CD4-positive, alpha-beta T cell treated with Interleukin-10 for 1 hour (primary cell): ENCODE measurements around the gene SLC1A2.

Experiments used
- DNase-seq: peaks from one replicate; pipeline ENCODE4 v3.0.0-alpha.2; 2020

The SLC1A2 gene

GRCh38 chr11:35419184-35419829, at the start of gene SLC1A2:
Gene SLC1A2, minus strand, starts transcription at chr11:35419558. Its CDS starts 592 bp downstream, at chr11:35418966.
- DNase-seq: no peak

DNA sequence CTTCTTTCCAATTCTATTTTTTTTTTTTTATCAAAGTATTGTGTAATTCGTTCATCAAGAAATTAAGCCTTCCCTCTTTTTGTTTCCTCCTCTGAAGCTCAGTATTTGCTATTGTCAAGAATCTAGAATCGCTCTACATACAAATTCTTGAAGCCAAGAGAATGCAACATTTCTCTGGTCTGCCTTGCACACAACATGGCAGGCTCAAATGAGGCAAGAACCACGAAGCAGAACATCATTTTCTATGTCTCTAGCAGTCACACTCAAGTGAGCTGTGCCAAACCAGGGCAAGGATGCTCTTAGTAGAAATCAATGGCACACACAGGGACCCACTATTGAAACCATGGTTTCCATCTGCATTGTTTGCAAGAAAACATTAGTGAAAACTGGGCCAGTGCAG, 46.7 kb upstream of the SLC1A2 start:
- no peak for DNase-seq

DNA sequence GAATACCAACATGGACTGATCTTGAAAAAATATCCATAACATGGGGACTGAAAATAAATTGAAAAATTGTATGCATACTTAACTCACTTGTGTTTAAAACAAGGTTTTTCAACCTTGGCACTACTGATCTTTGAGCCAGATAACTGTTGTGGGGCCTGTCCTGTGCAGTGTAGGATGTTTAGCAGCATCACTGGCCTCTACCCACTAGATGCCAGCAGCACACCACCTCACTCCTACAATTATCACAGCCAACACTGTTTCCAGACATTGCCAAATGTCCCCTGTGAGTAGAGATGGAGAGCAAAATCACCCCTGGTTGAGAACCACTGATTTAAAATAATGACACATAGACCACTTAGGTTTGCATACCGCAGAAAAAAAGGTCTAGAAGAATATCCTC, 45.0 kb upstream of the SLC1A2 start:
- no peak for DNase-seq

DNA sequence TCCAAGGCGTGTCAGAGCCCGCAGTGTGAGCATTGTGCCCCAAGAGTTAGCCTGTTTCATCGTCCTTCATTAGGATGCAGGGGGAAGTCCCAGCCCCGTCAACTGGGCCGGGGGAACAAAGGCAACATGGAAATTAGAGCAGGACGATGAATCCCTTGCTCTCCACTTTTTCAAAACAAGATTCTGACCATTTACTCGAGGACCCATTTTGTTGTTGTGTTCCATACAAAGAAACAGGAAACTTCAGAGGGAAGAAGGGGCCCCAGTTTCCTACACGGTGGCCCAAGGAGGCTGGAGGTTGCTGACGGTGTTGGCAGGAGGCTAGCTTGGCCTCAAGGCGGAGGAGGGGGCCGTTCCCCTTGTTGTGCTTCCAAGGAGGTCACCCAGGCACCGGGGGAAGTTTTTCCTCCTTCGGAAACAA, 44.0 kb upstream of the SLC1A2 start:
- no peak for DNase-seq

DNA sequence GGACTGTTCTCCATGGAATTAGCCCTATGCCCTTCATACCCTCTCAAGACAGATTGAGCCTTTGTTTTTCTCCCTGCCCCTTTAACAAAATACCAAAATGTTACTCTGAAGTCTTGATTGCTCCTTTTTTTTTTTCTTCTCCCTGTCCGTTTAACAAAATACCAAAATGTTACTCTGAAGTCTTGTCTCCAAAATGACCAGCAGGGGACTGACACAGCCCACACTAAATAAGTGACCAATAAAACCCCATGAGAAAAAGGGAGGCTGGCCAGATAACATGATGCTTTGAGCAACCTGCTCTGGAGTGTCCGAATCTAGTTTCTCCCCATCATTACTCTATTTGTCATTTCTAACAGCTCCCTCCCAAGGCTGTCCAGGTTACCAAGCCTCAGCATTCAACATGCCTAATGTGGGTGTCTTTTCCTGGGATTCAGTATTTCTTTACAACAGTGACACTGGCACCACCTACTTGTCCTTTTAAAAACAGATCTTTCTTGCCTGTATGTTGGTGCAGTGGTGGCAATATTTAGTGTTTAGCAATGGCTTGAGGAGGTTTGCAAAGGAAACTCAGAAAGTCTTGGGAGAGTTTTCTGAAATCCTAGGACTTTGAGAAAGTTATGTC, 42.7 kb upstream of the SLC1A2 start:
- DNase-seq: no peak

DNA sequence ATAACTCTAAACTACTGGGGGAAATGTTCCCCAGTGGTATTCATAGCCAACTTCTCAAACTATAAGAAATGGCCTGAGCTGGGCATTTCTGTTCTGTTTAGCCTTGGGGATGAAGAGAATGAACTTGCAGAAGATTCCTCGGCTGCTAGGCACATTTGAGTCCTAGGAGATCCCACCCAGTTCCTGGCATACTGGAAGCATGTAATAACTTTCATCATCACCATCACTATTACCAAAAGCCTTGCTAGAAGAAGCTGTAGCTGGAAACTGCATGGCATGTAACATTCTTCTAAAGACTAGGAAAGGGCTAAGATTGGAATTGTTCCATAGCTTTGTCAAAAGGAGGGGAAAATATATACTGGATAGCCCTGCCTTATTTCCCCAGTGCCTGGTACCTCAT, 40.1 kb upstream of the SLC1A2 start:
- no peak for DNase-seq

DNA sequence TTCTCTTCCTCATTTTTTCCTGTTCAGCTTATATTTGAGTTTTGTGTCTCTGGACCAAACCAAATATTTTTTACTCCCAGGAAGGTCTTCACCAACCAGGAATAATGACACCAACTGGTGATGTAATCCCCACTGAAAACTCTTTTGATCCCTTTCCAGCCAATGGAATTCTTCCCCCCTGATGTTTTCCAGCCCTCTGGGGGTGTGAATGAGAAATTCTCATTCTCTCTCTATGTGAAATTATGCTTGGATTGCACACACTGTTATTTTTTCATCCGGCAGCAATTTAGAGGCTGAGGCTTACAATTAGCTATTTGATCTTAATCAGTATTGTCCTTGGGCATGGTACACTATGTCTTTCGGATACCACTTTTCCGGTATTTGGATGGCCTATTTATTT, 39.5 kb upstream of the SLC1A2 start:
- no peak for DNase-seq

DNA sequence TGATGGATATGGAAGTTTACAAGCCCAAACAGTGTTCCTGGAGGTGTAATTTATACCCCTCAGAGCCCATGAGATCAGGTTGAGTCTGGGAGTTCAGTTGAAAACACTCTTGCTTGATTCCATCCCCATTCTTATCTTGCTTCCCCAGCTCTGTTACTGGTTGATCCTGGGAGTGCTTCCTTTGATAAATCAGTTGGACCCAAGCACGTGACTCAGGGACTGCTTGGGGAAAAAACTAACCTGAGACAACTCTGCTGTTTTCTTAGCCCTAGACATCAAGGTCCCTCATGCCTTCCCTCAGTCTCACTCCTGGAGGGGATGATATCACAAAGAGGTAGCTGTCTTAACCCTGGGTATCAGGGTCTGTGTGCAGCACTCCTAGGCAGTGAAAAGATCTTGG, 35.0 kb upstream of the SLC1A2 start:
- no peak for DNase-seq

DNA sequence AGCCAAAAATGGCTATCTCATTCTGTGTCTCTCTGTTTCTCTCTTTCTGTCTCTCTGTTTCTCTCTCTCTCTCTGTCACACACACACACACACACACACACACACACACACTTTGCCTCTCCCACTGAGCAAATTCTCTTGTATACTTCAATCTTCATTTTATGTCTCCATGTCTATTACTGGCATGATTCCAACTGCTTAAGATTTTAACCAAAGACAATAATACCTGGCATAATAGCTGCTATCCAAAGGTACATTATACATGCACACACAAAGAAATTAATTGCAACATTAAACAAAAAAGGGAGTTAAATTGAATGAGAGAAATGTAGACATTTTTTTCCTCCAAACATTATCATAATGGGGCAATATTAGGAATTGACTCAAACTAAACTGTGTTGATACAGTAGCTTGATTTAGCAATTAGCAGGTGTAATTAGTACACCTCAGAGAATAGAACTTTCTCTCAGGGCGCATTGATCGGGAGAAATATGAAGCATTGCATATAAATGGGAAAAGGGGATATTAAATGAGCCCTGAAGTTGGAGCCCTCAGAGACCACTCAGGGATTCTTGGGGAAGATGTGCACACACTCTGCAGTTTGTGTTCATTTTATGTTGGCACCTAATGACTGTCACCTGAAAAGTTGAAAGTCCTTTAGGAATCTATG, 17.4 kb upstream of the SLC1A2 start:
- DNase-seq: no peak

DNA sequence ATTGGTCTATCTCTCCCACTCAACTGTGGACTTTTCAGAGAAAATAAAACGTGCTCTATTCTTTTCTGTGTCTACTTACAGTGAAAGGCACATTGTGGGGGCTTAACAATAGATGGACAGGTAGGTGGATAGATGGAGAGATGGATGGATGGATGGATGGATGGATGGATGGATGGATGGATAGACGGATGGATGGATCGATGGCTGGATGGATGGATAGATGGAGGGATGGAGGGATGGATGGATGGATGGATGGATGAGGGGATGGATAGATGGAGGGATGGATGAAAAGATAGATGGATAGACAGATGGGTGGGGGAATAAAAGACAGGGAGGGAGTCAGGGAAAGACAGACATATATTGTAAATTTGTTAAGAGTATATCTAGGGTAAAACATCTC, 14.2 kb upstream of the SLC1A2 start:
- no peak for DNase-seq

DNA sequence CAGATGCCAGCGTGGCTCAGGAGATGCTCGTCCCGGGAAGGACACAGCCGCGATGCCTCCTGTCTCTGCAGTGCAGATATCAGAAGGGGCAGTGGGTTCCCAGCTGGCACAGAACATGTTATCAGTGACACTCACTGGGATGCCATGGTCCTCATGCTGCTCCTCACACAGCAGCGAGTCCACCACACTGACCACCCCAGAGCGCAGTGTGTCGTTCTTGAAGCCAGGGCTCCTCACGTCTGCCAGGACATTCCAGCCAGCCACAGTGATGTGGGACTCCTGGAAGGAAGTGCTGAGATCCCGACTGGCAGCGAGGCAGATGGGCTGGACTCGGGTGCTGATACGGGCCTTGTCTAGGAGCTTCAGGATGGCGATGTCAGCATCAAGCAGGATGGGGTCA, 13.1 kb upstream of the SLC1A2 start:
- DNase-seq: no peak

DNA sequence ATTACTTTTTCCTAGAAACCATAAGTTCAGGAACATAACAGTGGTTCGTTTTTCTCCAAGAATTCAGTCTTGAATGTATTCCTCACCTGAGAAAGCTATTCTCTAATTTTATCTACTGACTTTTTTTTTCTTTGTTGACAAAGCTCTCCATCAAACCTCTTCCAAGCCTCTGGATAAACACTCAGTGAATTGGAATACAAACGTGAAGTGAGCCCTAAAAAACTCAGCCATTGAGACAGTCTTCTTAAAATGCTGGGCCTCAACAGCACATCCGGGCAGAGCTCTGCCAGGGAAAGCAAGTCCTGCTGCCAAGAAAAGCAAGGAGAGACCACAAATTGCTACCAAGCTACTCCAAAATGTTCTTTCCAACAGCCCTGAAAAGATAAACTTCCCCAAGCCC, 7.7 kb upstream of the SLC1A2 start:
- no peak for DNase-seq

GRCh38 chr11:35426351-35426750, 7.0 kb upstream of the SLC1A2 start:
- DNase-seq: no peak

- no peak for DNase-seq
Observed at GRCh38 chr11:35425603-35426212, 6.3 kb upstream of the SLC1A2 start.

GRCh38 chr11:35424157-35424940, 5.0 kb upstream of the SLC1A2 start:
- DNase-seq: no peak

DNA sequence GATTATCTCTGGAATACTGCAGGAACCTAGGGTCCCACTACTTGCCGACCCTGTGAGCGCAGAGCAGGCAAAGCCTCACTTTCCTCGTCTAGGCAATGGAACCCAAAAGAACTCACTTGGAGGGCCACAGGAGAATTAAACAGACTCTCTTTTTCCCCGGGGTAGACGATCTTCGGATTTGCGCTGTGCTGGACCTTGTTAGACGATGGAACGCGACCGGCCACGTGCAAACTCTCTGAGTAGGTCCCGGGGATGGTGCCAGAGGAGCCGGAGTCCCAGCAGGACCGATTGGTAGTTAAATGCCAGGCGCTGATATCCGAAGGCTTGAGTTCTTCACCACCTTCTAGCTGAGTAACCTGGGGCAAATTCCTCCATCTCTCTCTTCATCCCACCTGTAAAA, 1.0 kb upstream of the SLC1A2 start:
- no peak for DNase-seq

DNA sequence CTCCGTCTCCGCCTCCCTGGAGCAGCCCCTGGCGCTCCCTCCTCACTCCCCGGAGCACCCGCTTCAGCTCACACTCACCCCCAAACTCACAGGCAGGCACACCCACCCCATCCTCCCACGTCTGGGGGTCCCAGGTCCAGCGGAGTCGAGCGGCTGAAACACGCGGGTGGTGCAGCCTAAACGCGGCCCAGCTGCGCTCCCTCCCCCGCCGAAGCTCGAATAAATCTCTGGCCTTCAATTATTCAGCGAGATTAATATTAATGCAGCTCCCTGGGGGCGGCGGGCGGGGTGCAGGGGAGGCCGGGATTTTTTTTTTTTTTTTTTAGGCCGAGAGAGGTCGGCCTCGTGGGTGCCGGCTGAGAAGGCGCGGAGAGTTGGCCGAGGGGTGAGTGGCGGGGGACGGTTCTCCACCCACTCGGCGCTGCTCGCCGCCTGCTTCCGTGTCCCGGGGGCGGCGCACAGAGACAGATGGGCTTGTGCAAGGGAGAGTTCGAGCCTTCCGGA, 524 bp upstream of the SLC1A2 start:
- DNase-seq: no peak

DNA sequence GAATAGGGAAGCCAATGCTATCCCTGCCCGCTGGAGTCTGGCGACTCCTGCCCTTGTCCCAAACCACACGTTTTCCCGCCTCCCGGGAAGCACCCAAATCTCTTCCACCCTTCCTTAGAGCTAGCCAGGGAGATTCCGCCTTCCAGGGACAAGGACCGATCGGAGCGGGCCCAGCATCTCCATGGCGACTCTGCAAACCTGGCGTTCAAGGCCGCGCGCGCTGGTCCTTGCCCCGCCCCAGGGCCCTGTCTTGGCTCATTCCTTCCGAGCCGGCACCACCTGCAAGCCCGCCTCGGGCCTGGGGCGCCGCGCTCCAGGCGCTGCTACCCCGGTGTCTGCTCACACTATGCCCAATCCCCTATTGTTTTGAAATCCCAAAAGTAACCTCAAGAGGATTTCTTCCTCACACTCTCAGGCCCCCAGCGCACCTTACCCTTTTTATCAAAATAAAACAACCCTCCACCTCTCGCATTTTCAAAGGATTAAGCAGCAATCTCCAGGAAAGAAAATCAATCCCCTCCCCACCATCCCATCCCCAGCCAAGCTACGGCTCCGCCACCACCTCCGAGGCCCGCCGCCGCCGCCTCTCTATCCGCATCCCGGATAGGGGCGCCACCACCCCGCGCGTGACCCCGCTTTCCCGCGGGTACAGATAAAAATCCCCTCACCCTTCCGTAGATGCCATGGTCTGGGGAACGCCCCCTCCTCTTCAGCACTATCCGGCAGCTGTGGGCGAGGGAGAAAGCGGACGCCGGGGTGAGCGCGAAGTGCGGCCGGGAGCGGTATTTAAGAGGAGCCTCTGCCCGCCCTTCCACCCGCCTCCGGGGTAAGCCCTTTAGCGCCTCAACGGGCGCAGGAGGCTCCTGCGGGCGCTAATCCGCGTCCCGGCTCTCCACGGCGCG, 825 bp downstream of the SLC1A2 start:
- no peak for DNase-seq

DNA sequence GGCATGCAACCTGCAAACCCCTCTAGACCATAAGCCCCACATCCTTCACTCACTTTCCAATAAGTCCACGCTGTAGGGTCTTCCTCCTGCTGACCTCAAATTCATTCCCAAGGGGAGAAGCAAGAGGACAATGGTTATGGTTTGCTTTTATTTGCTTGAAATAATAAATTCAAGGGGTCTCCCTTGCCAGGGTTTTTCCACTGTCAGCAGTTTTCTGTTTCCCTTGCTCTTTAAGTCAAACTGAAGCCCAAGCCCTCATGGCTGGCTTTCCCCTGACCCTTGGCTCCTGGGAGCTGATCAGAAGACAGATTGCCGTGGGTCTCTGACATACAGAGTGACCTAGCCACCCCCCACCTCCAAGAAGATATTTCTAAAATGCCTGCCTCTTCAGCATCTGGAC, 3.9 kb downstream of the SLC1A2 start:
- DNase-seq: no peak

DNA sequence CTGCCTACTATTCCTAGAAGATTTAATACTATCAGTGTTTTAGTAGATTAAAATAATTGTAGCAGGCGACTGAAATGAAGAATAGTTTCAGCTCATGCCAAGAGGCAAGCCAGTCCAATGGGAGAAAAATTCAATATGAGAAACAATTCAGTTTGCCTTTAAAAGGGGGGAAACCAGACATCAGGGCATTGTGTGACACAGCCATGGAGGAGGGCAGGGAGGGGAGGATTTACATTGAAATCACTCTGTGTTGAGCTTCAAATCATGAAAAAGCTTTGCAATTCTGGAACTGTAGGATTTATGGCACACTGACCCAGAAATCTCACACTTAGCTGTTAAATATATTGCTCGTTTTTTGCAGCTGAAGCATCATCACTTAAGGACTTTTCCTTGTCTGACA, 4.6 kb downstream of the SLC1A2 start:
- DNase-seq: no peak

- no peak for DNase-seq
Observed at GRCh38 chr11:35414311-35414710, 5.0 kb downstream of the SLC1A2 start.

GRCh38 chr11:35413598-35413997, 5.8 kb downstream of the SLC1A2 start:
- DNase-seq: no peak
